GM15510 (cell line): ENCODE results near the gene ABHD18.

ENCODE experiments used
- POLR2A ChIP-seq: IDR thresholded peaks from 3 replicates; pipeline ENCODE4 v1.6.1; 2011; ENCODE audit warnings: borderline replicate concordance; ENCODE audit not compliant: insufficient read length; ENCODE audit errors: extremely low read depth

Gene ABHD18

GRCh38 chr4:128061566-128062536, 96.6 kb downstream of the ABHD18 start:
- no peak for TF ChIP-seq POLR2A

GRCh38 chr4:128068918-128069317, 103.7 kb downstream of the ABHD18 start:
- no peak for TF ChIP-seq POLR2A

- no peak for TF ChIP-seq POLR2A
Measured at GRCh38 chr4:128076464-128076863, 111.3 kb downstream of the ABHD18 start.
